ENCODE results near the gene CDHR5. TPM values are rescaled to one million over a fixed set of nuclear protein-coding genes. Genes with fewer than 3 reads are reported as not detected.

CDHR5 gene
- total and polyA plus RNA-seq, 2 donors (not counting 1 experiment from before 2014, with no cell fraction given) = not detected

DNA sequence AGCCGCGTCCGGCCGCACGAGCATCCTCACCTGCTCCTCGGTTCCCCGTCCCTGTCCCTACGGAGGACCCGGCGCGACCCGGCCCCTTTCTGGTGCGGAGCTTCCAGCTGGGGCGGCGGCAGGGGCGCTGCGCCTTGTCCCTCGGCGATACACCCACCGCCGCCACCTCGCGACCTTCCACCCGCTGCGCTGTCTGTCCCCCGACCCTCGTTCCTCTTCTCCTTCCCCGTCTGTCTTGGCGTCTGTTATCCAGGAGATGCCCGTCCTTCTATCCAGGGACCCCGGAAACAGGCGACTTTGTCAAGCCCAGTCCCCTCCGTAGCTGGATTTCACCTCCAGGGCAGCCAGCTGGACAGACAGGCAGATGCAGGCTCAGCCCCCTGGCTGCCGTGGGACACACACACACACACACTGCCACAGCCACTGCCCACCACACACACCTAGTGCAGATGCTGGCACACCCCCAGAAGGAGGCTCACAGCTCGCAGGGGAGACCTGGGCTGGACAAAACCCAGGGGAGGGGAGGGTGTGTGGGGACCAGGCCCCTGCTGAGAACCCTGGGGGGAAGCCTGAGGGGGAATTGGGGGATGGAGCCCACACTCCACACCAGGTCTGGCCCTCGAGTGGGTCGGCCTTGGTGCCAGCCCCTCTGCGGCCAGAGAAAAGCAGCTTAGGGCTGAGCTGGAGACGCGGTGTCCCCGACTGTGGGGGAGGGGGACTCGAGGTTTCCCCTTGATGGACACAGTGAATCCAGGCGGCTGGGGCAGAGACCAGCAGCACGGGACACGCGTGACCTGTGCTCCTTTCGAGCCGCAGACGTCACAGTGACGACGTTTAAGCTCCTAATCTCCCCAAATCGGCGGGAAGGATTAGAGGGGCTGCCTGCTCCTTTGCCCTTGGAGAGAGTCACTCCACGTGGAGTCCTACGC lies 13.1 kb upstream of the CDHR5 start:
- no peak overlapping the region for H2AFZ ChIP-seq (ENCODE audit: low read length)
- no peaks in the 10 kb centered on the region for H3K9me3 ChIP-seq (ENCODE audit: control insufficient read depth, insufficient read depth, low read depth, low read length)
- H3K4me1 ChIP-seq (ENCODE audit: control insufficient read depth, extremely low read depth, insufficient read depth, low read length) = no peaks in the 10 kb centered on the region
- H3K27me3 ChIP-seq (ENCODE audit: control insufficient read depth, insufficient read depth, low read length) = peaks cover 5% of the 10 kb centered on the region
- H3K4me3 ChIP-seq (replicated peaks in 1 of 4; ENCODE audit: control extremely low read depth in 1 of 4, insufficient read depth in 1 of 4, low read depth in 3 of 4, low read length in 4 of 4) = peak overlapping the region in 1 of 4 experiments; percentile 20
- no peaks in the 10 kb centered on the region for H3K79me2 ChIP-seq (ENCODE audit: control insufficient read depth, insufficient read depth, low read length)
- no peak overlapping the region for H3K27ac ChIP-seq (ENCODE audit: insufficient read depth, low read length)
- no peak overlapping the region for H3K4me2 ChIP-seq (ENCODE audit: extremely low read depth, insufficient read depth, low read length)
- no peaks in the 10 kb centered on the region for H4K20me1 ChIP-seq (ENCODE audit: control insufficient read depth, extremely low read depth, insufficient read depth, low read length)
- peak; percentile 92 for TF ChIP-seq EZH2 (IDR thresholded peaks at IDR 0.05; ENCODE audit: low read length, missing control alignments)
- TF ChIP-seq, protein P1, sequence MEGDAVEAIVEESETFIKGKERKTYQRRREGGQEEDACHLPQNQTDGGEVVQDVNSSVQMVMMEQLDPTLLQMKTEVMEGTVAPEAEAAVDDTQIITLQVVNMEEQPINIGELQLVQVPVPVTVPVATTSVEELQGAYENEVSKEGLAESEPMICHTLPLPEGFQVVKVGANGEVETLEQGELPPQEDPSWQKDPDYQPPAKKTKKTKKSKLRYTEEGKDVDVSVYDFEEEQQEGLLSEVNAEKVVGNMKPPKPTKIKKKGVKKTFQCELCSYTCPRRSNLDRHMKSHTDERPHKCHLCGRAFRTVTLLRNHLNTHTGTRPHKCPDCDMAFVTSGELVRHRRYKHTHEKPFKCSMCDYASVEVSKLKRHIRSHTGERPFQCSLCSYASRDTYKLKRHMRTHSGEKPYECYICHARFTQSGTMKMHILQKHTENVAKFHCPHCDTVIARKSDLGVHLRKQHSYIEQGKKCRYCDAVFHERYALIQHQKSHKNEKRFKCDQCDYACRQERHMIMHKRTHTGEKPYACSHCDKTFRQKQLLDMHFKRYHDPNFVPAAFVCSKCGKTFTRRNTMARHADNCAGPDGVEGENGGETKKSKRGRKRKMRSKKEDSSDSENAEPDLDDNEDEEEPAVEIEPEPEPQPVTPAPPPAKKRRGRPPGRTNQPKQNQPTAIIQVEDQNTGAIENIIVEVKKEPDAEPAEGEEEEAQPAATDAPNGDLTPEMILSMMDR (conservative IDR thresholded peaks at IDR 0.05 in 1 of 2, IDR thresholded peaks at IDR 0.05 in 1 of 2; ENCODE audit: low read depth in 1 of 2, low read length in 2 of 2) = no peak
- no peak overlapping the region for H3K9ac ChIP-seq (ENCODE audit: insufficient read depth, low read length)
- H3K36me3 ChIP-seq (ENCODE audit: control insufficient read depth, insufficient read depth, low read length) = peaks cover 4% of the 10 kb centered on the region
- no peak for DNase-seq (ENCODE audit: low read depth in 2 of 2)

DNA sequence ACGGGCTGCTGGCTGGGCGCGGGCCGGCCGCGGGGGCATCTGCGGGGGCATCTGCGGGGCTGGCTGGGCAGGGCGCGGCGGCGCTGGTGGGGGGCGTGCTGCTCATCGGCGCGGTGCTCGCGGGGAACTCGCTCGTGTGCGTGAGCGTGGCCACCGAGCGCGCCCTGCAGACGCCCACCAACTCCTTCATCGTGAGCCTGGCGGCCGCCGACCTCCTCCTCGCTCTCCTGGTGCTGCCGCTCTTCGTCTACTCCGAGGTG lies 12.5 kb upstream of the CDHR5 start:
- Histone ChIP-seq H3K79me2 (ENCODE audit: control insufficient read depth, insufficient read depth, low read length) (no peaks in the 10 kb centered on the region), H3K4me3 (replicated peaks in 1 of 4; ENCODE audit: control extremely low read depth in 1 of 4, insufficient read depth in 1 of 4, low read depth in 3 of 4, low read length in 4 of 4) (peak overlapping the region in 1 of 4 experiments; percentile 20), H3K9me3 (ENCODE audit: control insufficient read depth, insufficient read depth, low read depth, low read length) (no peaks in the 10 kb centered on the region), H3K36me3 (ENCODE audit: control insufficient read depth, insufficient read depth, low read length) (peaks cover 1% of the 10 kb centered on the region), H3K9ac (ENCODE audit: insufficient read depth, low read length) (no peak overlapping the region), H3K4me2 (ENCODE audit: extremely low read depth, insufficient read depth, low read length) (no peak overlapping the region), H4K20me1 (ENCODE audit: control insufficient read depth, extremely low read depth, insufficient read depth, low read length) (no peaks in the 10 kb centered on the region), H3K4me1 (ENCODE audit: control insufficient read depth, extremely low read depth, insufficient read depth, low read length) (no peaks in the 10 kb centered on the region), H3K27ac (ENCODE audit: insufficient read depth, low read length) (no peak overlapping the region), H3K27me3 (ENCODE audit: control insufficient read depth, insufficient read depth, low read length) (peaks cover 5% of the 10 kb centered on the region), H2AFZ (ENCODE audit: low read length) (no peak overlapping the region)
- TF ChIP-seq, protein P1 (conservative IDR thresholded peaks at IDR 0.05 in 1 of 2, IDR thresholded peaks at IDR 0.05 in 1 of 2; ENCODE audit: low read depth in 1 of 2, low read length in 2 of 2) = no peak
- TF ChIP-seq EZH2 (IDR thresholded peaks at IDR 0.05; ENCODE audit: low read length, missing control alignments) = no peak
- no peak for DNase-seq (ENCODE audit: low read depth in 2 of 2)

DNA sequence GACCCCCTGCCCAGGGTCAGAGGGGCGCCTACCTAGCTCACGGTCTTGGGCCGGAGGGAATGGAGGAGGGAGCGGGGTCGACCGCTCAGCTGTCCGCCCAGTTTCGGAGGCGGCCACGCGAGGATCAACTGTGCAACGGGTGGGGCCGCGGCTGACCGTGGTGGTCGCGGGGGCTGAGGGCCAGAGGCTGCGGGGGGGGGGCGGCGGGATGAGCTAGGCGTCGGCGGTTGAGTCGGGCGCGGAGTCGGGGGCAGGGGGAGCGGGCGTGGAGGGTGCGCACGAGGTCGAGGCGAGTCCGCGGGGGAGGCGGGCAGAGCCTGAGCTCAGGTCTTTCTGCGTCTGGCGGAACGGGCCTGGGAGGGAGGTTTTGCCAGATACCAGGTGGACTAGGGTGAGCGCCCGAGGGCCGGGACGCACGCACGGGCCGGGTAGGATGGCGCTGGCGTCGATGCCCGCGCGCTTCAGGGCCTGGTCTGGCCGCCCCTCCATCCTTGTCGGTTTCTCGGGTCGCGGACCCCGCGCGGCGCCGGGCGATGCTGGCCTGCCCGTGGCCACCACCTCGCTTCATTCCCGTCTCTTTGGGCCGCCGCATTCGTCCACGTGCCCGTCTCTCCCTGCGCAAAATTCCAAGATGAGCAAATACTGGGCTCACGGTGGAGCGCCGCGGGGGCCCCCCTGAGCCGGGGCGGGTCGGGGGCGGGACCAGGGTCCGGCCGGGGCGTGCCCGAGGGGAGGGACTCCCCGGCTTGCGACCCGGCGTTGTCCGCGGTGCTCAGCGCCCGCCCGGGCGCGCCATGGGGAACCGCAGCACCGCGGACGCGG lies 12.0 kb upstream of the CDHR5 start, which contains the start of gene DRD4:
DRD4 (plus strand) TSS at position 759 of the 822 bp plus-strand sequence; CDS start at position 795, 36 bp downstream.
- TF ChIP-seq, protein P1 (conservative IDR thresholded peaks at IDR 0.05 in 1 of 2, IDR thresholded peaks at IDR 0.05 in 1 of 2; ENCODE audit: low read depth in 1 of 2, low read length in 2 of 2) = no peak
- TF ChIP-seq EZH2 (IDR thresholded peaks at IDR 0.05; ENCODE audit: low read length, missing control alignments) = no peak
- Histone ChIP-seq H3K4me1 (ENCODE audit: control insufficient read depth, extremely low read depth, insufficient read depth, low read length) (no peaks in the 10 kb centered on the region), H3K4me2 (ENCODE audit: extremely low read depth, insufficient read depth, low read length) (no peak within 1 kb of the TSS), H3K27ac (ENCODE audit: insufficient read depth, low read length) (no peak within 1 kb of the TSS), H3K4me3 (replicated peaks in 1 of 4; ENCODE audit: control extremely low read depth in 1 of 4, insufficient read depth in 1 of 4, low read depth in 3 of 4, low read length in 4 of 4) (peak within 1 kb of the TSS in 1 of 4 experiments; percentile 20), H3K9ac (ENCODE audit: insufficient read depth, low read length) (no peak within 1 kb of the TSS), H3K27me3 (ENCODE audit: control insufficient read depth, insufficient read depth, low read length) (peaks cover 5% of the 10 kb centered on the region), H3K79me2 (ENCODE audit: control insufficient read depth, insufficient read depth, low read length) (no peaks in the 10 kb centered on the region), H2AFZ (ENCODE audit: low read length) (no peak within 1 kb of the TSS), H3K9me3 (ENCODE audit: control insufficient read depth, insufficient read depth, low read depth, low read length) (no peaks in the 10 kb centered on the region), H4K20me1 (ENCODE audit: control insufficient read depth, extremely low read depth, insufficient read depth, low read length) (no peaks in the 10 kb centered on the region), H3K36me3 (ENCODE audit: control insufficient read depth, insufficient read depth, low read length) (peaks cover 1% of the 10 kb centered on the region)
- DNase-seq (ENCODE audit: low read depth in 2 of 2) = no peak

Measured in fibroblast of lung (primary cell).